K562 (cell line): ENCODE results near the gene BCR. TPM values are rescaled to one million over a fixed set of nuclear protein-coding genes. Genes with fewer than 3 reads are reported as not detected.

Experiments used
- ATAC-seq: fragments of 200-7000 bp; cut with Tn5 transposase; 3 replicates; pipeline ENCODE4 v1.9.1; 2020; ENCODE audit warnings: moderate library complexity
- BruUV-seq: library from RNA; stranded (reverse); fragments of 400-500 nt; replicated peaks from 2 replicates; lab custom pipeline; 2021; lab: Mats Ljungman, UMichigan
- CTCF ChIA-PET: fragments of 300-600 bp; formaldehyde crosslinking; extraction: SDS; loops from one replicate; lab custom pipeline; 2021; ENCODE audit warnings: low intra/inter-chr PET ratio; lab: Yijun Ruan, JAX
- POLR2A ChIA-PET: fragments of 300-600, 350-650 bp; sonication (Branson Sonifier 250); formaldehyde crosslinking; extraction: SDS; loops from one replicate; lab custom pipeline; 2021; ENCODE audit warnings: antibody characterized with exemption, inconsistent platforms; lab: Yijun Ruan, JAX
- DNase-seq, 4 experiments: peaks; one replicate each; pipeline versions ENCODE4 v3.0.0 to v3.0.0-alpha.2; 2011 to 2018; ENCODE audit warnings: low spot score in 3 of 4, mixed read lengths in 3 of 4; ENCODE audit errors: extremely low read depth in 1 of 4
- FAIRE-seq: peaks from 2 replicates; lab custom pipeline; 2011; peaks lifted over from hg19 to GRCh38; lab: Jason Lieb, UNC
- H2AFZ ChIP-seq: 2 replicates; pipeline ENCODE4 v1.6.0; 2011; ENCODE audit warnings: low read depth, low read length, control low read depth, inconsistent platforms
- H3K27ac ChIP-seq: fragments of 200-600 bp; 3 replicates; pipeline ENCODE4 v1.8.0; 2011; ENCODE audit warnings: low read depth, mild to moderate bottlenecking, control low read depth, inconsistent platforms, low read length, moderate library complexity, mixed read lengths; ENCODE audit errors: extremely low read depth
- H3K27me3 ChIP-seq, 2 experiments: fragments of 300-600 bp in 1 of 2; 2 replicates in 1 of 2; 3 replicates in 1 of 2; pipeline versions ENCODE4 v1.6.0 to v1.8.0; 2011; ENCODE audit warnings: inconsistent platforms in 2 of 2, low read length in 2 of 2, mild to moderate bottlenecking in 1 of 2, mixed read lengths in 1 of 2, moderate library complexity in 1 of 2; ENCODE audit not compliant: control insufficient read depth in 2 of 2, insufficient read depth in 2 of 2
- H3K36me3 ChIP-seq: fragments of 300-600 bp; 3 replicates; pipeline ENCODE4 v1.8.0; 2011; ENCODE audit warnings: mild to moderate bottlenecking, low read length, inconsistent platforms; ENCODE audit not compliant: control insufficient read depth, insufficient read depth
- H3K4me1 ChIP-seq, 2 experiments: fragments of 200-600 bp in 1 of 2; replicated peaks in 1 of 2; 2 replicates in 1 of 2; 3 replicates in 1 of 2; pipeline versions ENCODE4 v1.5.1 to v1.8.0; 2011; ENCODE audit warnings: inconsistent platforms in 2 of 2, low read length in 2 of 2, mild to moderate bottlenecking in 1 of 2, mixed read lengths in 1 of 2, moderate library complexity in 1 of 2; ENCODE audit not compliant: control insufficient read depth in 2 of 2, insufficient read depth in 2 of 2
- H3K4me2 ChIP-seq: 2 replicates; pipeline ENCODE4 v1.6.1; 2011; ENCODE audit warnings: low read length, control low read depth, inconsistent platforms, mixed read lengths; ENCODE audit not compliant: insufficient read depth
- H3K4me3 ChIP-seq: fragments of 200-600 bp; sonication (generic), shearing (Covaris generic); 2 replicates; pipeline ENCODE4 v1.5.1; 2016; ENCODE audit warnings: control low read depth, inconsistent platforms
- H3K79me2 ChIP-seq: fragments of 200-600 bp; 3 replicates; pipeline ENCODE4 v1.8.0; 2011; ENCODE audit warnings: low read length, inconsistent platforms; ENCODE audit not compliant: control insufficient read depth, insufficient read depth
- H3K9ac ChIP-seq, 2 experiments: 2 replicates each; pipeline versions ENCODE4 v1.6.0 to v1.6.1; 2011; ENCODE audit warnings: low read depth in 2 of 2, low read length in 2 of 2, control low read depth in 1 of 2, inconsistent platforms in 1 of 2, mild to moderate bottlenecking in 1 of 2, mixed read lengths in 1 of 2; ENCODE audit not compliant: insufficient read depth in 1 of 2
- H3K9me1 ChIP-seq: one replicate; pipeline ENCODE4 v1.6.0; 2011; ENCODE audit warnings: inconsistent platforms, mild to moderate bottlenecking, low read length, moderate library complexity; ENCODE audit not compliant: control insufficient read depth, insufficient read depth
- H3K9me3 ChIP-seq: replicated peaks from 2 replicates; pipeline ENCODE4 v1.5.1; 2011; ENCODE audit warnings: low read depth, low read length, inconsistent platforms; ENCODE audit not compliant: control insufficient read depth, insufficient read depth
- H4K20me1 ChIP-seq: replicated peaks from 2 replicates; pipeline ENCODE4 v1.6.1; 2011; ENCODE audit warnings: low read length, inconsistent platforms, mixed read lengths; ENCODE audit not compliant: control insufficient read depth, insufficient read depth
- BHLHE40 ChIP-seq: IDR thresholded peaks from 2 replicates; pipeline ENCODE4 v1.6.1; 2011; ENCODE audit warnings: low read length, improper control_type of control experiment
- GTF2F1 ChIP-seq: IDR thresholded peaks from 2 replicates; pipeline ENCODE4 v1.6.1; 2011; ENCODE audit warnings: low read depth, low read length, improper control_type of control experiment
- HCFC1 ChIP-seq: IDR thresholded peaks from 2 replicates; pipeline ENCODE4 v1.6.1; 2012; ENCODE audit warnings: low read depth, low read length, improper control_type of control experiment
- HDAC2 ChIP-seq: fragments of 450-650 bp; IDR thresholded peaks from 2 replicates; pipeline ENCODE4 v1.6.1; 2016; ENCODE audit warnings: mild to moderate bottlenecking
- HNRNPL ChIP-seq: fragments of 200-400 bp; formaldehyde crosslinking; IDR thresholded peaks from 2 replicates; pipeline ENCODE4 v1.6.1; 2017; ENCODE audit warnings: low read depth, mild to moderate bottlenecking, low read length
- PCBP2 ChIP-seq: fragments of 200-400 bp; formaldehyde crosslinking; IDR thresholded peaks from 2 replicates; pipeline ENCODE4 v1.6.1; 2018; ENCODE audit warnings: low read length, low read depth, mild to moderate bottlenecking, moderate library complexity; ENCODE audit not compliant: poor library complexity, severe bottlenecking
- POU5F1 ChIP-seq: fragments of 150-350 bp; IDR thresholded peaks from 2 replicates; pipeline ENCODE4 v1.6.1; 2014; ENCODE audit warnings: borderline replicate concordance, low read length, low read depth, mild to moderate bottlenecking; ENCODE audit not compliant: partially characterized antibody
- RFX5 ChIP-seq: IDR thresholded peaks from 2 replicates; pipeline ENCODE4 v1.6.1; 2011; ENCODE audit warnings: low read depth, mild to moderate bottlenecking, improper control_type of control experiment, low read length
- SMC3 ChIP-seq: conservative IDR thresholded peaks from 2 replicates; pipeline ENCODE4 v1.6.1; 2011; ENCODE audit warnings: low read depth, low read length, improper control_type of control experiment; ENCODE audit not compliant: insufficient read depth
- THRAP3 ChIP-seq: fragments of 450-650 bp; IDR thresholded peaks from 2 replicates; pipeline ENCODE4 v1.6.1; 2016; ENCODE audit warnings: mild to moderate bottlenecking, inconsistent platforms, borderline replicate concordance
- ZNF282 ChIP-seq: sonication (generic); formaldehyde crosslinking; IDR thresholded peaks from 2 replicates; pipeline ENCODE4 v1.8.1; 2023; ENCODE audit warnings: missing genetic modification reagents
- ZNF311 ChIP-seq: fragments of 250-450 bp; sonication (Bioruptor Pico); IDR thresholded peaks from 2 replicates; pipeline ENCODE4 v1.4.0; 2020; ENCODE audit warnings: mild to moderate bottlenecking, moderate library complexity
- ZNF583 ChIP-seq: fragments of 250-450 bp; sonication (Bioruptor Pico); IDR thresholded peaks from 2 replicates; pipeline ENCODE4 v1.4.0; 2020
- WGBS: fragments of 100-300 bp; shearing (Covaris generic); methylation state at CpG from one replicate; pipeline ENCODE4 v1.1.6; 2016; ENCODE audit warnings: low coverage, mixed read lengths; ENCODE audit not compliant: insufficient coverage; ENCODE audit errors: missing lambda C conversion rate; 5-methylcytosine and 5-hydroxymethylcytosine counted together
- in situ Hi-C: fragments of 300-500 bp; cut with MboI; formaldehyde crosslinking; loops from 4 replicates; pipeline ENCODE4 v1.15.0; 2018; ENCODE audit warnings: inconsistent platforms, mixed read lengths
- intact Hi-C: fragments of 100-400 bp; cut with micrococcal nuclease; formaldehyde crosslinking; loops from 2 replicates; pipeline ENCODE4 v1.14.2; 2022
- polyA plus RNA-seq, 8 experiments: library from polyadenylated mRNA; depleted of rRNA in 4 of 8; stranded (reverse) in 5 of 8; unstranded in 3 of 8; fragments of >200 nt; fragmentation: Nextera tagmentation in 2 of 8; fragmentation: Illumina TruSeq in 1 of 8; extraction: Ambion mirVana in 2 of 8; extraction: Trizol in 1 of 8; gene quantifications; 2 replicates each; pipeline versions ENCODE4 v1.2.1 to v1.2.3, GENCODE V29; 2011 to 2014; ENCODE audit warnings: inconsistent platforms in 1 of 8, missing spikeins in 1 of 8
- total RNA-seq, 7 experiments: library from RNA; depleted of rRNA in 6 of 7; stranded (reverse); fragments of >200 nt in 6 of 7; fragmentation: Illumina TruSeq in 2 of 7; extraction: Trizol in 2 of 7; gene quantifications; 2 replicates each; pipeline versions ENCODE4 v1.2.1 to v1.2.3, GENCODE V29; 2011 to 2021; ENCODE audit warnings: low replicate concordance in 1 of 7
- TF ChIP-seq, protein P1 (sequence below): fragments of 200-800 bp; sonication (Bioruptor generic); IDR thresholded peaks from 2 replicates; pipeline ENCODE4 v1.6.1; 2017; ENCODE audit warnings: missing genetic modification characterization, missing compliant biosample characterization
- TF ChIP-seq, protein P2 (sequence below): sonication (generic); formaldehyde crosslinking; IDR thresholded peaks from 2 replicates; pipeline ENCODE4 v1.8.1; 2023; ENCODE audit warnings: mild to moderate bottlenecking, missing genetic modification reagents, moderate library complexity

The BCR gene
- total and polyA plus RNA-seq, 9 of the 15 experiments (the other 6 are each of a cell fraction or from before 2014, with no cell fraction given): 0.41 to 150 (median 45.6) TPM

DNA sequence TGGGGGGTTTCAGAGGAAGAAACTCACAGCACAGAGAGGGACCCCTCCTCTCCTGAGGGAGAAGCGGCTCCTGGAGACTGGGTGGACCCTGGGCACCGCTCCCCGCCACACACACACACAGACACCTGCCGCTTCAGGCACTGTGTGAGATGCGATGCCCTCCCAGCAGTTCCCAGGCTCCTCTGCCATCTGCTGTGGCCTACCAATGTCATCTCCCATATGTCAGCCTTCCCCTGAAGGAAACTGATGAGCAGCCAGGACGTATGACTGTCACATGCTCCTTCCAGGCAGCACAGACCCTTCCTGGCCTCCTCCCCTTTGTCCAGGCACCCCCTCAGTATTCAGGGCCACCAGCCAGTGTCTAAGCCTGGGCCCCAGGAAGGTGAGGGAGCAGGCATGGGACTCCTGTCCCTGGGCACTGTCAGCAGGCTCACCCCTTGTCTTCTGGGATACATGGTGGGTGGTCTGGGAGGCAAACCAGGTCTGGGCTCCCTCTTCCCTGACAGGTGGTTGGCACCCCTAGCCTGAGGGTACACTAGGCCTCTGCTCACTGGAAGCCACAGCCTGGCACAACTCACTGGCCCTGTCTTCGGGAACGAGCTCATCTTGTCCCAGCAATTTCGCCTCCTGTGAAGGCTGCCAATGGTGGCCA, 11.8 kb upstream of the BCR start:
- peak overlapping the region in 1 of 2 experiments; percentile 16; a peak in 2 of 4 replicates for H3K9ac ChIP-seq
- DNase-seq: peak in 1 of 4 experiments; percentile 53

DNA sequence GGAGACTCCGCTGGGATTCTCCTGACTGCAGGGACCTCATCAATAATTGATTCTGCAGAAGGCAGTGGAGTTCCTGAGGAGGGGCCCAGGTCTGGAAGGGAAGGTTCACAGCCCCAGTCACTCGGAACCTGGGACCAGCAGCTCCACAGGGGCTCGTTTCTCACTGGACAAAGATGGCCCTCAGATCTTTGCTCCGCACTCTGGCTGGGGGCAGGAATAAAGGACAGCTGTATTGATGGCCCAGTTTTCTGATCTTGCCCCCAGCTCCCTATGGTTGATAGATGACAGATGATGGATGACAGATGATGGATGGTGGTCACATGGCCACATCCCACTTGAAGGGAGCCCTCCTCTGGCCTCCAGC, 11.3 kb upstream of the BCR start:
- BruUV-seq: no TSS peak
- intact Hi-C loops: no loop called here
- Histone ChIP-seq H3K27ac (no peak overlapping the region), H2AFZ (no peak overlapping the region), H3K79me2 (no peaks in the 10 kb centered on the region), H3K36me3 (no peaks in the 10 kb centered on the region), H3K9me1 (peaks cover 24% of the 10 kb centered on the region), H4K20me1 (peaks cover 47% of the 10 kb centered on the region), H3K4me3 (no peak overlapping the region), H3K9ac (peak overlapping the region in 1 of 2 experiments; percentile 2; a peak in 2 of 4 replicates), H3K27me3 (peaks cover 46 to 55% of the 10 kb centered on the region in 2 experiments), H3K4me2 (no peak overlapping the region), H3K4me1 (peaks cover 0 to under 1% of the 10 kb centered on the region in 2 experiments; a peak in 2 of 5 replicates), H3K9me3 (no peaks in the 10 kb centered on the region)
- peak in 2 of 4 experiments; percentile 60 to 61 for DNase-seq
- CTCF ChIA-PET: interaction anchor here (1.6 kb wide), 1 partner anchor 9 kb away, joined by 5 read pairs; no protein-coding TSS in a partner anchor
- POLR2A ChIA-PET: interaction anchor here (0.6 to 86.5 kb wide), 11 partner anchors 17 to 1352 kb away, joined by 3 to 3476 read pairs (median 5); partner anchors contain the start of genes BCR and RAB36
- WGBS: 16% methylated on average over 4 of the region's 4 CpGs
- no peak for FAIRE-seq
- in situ Hi-C loops: loop anchor here (25.0 kb wide), 1 partner anchor 418 kb away; the partner anchor contains the start of gene IGLL1
- no peak for ATAC-seq
- TF ChIP-seq, protein P1, sequence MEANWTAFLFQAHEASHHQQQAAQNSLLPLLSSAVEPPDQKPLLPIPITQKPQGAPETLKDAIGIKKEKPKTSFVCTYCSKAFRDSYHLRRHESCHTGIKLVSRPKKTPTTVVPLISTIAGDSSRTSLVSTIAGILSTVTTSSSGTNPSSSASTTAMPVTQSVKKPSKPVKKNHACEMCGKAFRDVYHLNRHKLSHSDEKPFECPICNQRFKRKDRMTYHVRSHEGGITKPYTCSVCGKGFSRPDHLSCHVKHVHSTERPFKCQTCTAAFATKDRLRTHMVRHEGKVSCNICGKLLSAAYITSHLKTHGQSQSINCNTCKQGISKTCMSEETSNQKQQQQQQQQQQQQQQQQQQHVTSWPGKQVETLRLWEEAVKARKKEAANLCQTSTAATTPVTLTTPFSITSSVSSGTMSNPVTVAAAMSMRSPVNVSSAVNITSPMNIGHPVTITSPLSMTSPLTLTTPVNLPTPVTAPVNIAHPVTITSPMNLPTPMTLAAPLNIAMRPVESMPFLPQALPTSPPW (CRISPR knock-in tag): no peak
- 0 out of 2 replicates have a peak, but pooled peaks have one; percentile 23 for TF ChIP-seq HCFC1
- no peak for TF ChIP-seq ZNF282
- no peak for TF ChIP-seq ZNF311
- no peak for TF ChIP-seq POU5F1
- no peak for TF ChIP-seq PCBP2
- TF ChIP-seq HDAC2: no peak
- no peak for TF ChIP-seq ZNF583 (CRISPR knock-in tag)
- TF ChIP-seq, protein P2, sequence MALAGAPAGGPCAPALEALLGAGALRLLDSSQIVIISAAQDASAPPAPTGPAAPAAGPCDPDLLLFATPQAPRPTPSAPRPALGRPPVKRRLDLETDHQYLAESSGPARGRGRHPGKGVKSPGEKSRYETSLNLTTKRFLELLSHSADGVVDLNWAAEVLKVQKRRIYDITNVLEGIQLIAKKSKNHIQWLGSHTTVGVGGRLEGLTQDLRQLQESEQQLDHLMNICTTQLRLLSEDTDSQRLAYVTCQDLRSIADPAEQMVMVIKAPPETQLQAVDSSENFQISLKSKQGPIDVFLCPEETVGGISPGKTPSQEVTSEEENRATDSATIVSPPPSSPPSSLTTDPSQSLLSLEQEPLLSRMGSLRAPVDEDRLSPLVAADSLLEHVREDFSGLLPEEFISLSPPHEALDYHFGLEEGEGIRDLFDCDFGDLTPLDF (CRISPR knock-in tag): 0 out of 2 replicates have a peak, but pooled peaks have one; percentile 28

More for the DNA sequence above, 11.8 kb upstream of the BCR start:
- Histone ChIP-seq H3K4me3 (no peak overlapping the region), H3K9me3 (no peaks in the 10 kb centered on the region), H2AFZ (no peak overlapping the region), H3K9me1 (peaks cover 29% of the 10 kb centered on the region), H3K4me2 (no peak overlapping the region), H3K36me3 (no peaks in the 10 kb centered on the region), H3K27me3 (peaks cover 51 to 60% of the 10 kb centered on the region in 2 experiments), H4K20me1 (peaks cover 52% of the 10 kb centered on the region), H3K79me2 (no peaks in the 10 kb centered on the region), H3K4me1 (no peaks in the 10 kb centered on the region; a peak in 2 of 5 replicates), H3K27ac (no peak overlapping the region)
- no peak for FAIRE-seq
- intact Hi-C loops (no loop called here), in situ Hi-C loops (loop anchor here (25.0 kb wide), 1 partner anchor 419 kb away; the partner anchor contains the start of gene IGLL1)
- no TSS peak for BruUV-seq
- ATAC-seq: no peak
- CTCF ChIA-PET: interaction anchor here (0.6 to 1.6 kb wide), 2 partner anchors 10 to 154 kb away, joined by 3 to 5 read pairs; no protein-coding TSS in a partner anchor
- POLR2A ChIA-PET: interaction anchor here (0.6 to 86.5 kb wide), 9 partner anchors 18 to 1351 kb away, joined by 3 to 3476 read pairs (median 5); partner anchors contain the start of genes BCR and RAB36
- 3% methylated on average over 9 of the region's 9 CpGs for WGBS
- TF ChIP-seq GTF2F1: 0 out of 2 replicates have a peak, but pooled peaks have one; percentile 67
- peak; percentile 28; the same call in 1 of the 2 replicates for TF ChIP-seq RFX5
- peak; percentile 24 for TF ChIP-seq SMC3
- no peak for TF ChIP-seq HNRNPL
- TF ChIP-seq THRAP3: no peak
- TF ChIP-seq BHLHE40: peak; percentile 19; the same call in 1 of the 2 replicates
